ENCODE results near the gene BTG4.

The BTG4 gene

DNA sequence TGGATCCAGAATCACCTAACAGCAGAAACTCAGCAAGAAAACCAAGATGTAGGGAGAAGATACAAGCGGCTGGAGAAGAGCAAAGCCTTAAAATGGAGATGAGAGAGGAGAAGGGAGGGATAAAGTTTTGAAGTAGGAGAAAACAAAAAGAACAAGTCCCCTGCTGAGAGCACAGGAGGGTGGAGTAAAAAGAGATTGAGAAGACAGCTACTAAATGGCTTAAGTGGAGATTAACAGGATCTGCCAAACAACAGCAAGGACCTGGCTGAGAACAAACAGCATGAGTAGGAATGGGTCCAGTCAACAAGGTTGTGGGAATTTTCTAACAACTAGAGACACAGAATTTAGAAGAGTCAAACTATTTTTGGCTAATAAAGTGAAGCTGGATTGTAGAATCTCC is 18.1 kb downstream of the BTG4 start:
- Histone ChIP-seq H3K79me2 (ENCODE audit: control insufficient read depth, insufficient read depth, low read length, unreplicated experiment) (no peaks in the 10 kb centered on the region), H2AFZ (ENCODE audit: low read length, unreplicated experiment) (no peak overlapping the region), H3K27ac (ENCODE audit: low read depth, low read length) (no peak overlapping the region), H3K36me3 (ENCODE audit: insufficient read depth, low read length) (no peaks in the 10 kb centered on the region), H3K27me3 (ENCODE audit: insufficient read depth, low read length) (no peaks in the 10 kb centered on the region), H3K4me3 (ENCODE audit: low read depth, low read length) (no peak overlapping the region), H3K4me1 (ENCODE audit: control insufficient read depth, insufficient read depth, low read length, unreplicated experiment) (no peaks in the 10 kb centered on the region)

DNA sequence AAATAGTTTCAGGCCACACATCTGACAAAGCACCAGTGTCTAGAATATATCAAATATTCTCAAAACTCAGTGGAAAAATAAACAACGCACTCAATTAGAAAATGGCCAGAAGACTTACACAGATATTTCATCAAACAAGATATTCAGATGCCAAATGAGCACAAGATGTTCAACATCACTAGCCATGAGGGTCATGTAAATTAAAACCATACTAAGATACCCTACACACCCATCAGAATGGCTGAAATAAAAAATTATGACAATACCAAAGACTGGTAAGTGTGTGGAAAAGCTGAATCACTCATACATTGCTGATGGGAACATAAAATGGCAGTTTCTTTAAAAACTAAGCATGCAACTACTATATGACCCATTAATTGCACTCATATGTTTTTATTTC is 21.7 kb downstream of the BTG4 start:
- Histone ChIP-seq H3K36me3 (ENCODE audit: insufficient read depth, low read length) (no peaks in the 10 kb centered on the region), H3K4me1 (ENCODE audit: control insufficient read depth, insufficient read depth, low read length, unreplicated experiment) (no peaks in the 10 kb centered on the region), H3K4me3 (ENCODE audit: low read depth, low read length) (no peak overlapping the region), H2AFZ (ENCODE audit: low read length, unreplicated experiment) (no peak overlapping the region), H3K27me3 (ENCODE audit: insufficient read depth, low read length) (no peaks in the 10 kb centered on the region), H3K27ac (ENCODE audit: low read depth, low read length) (no peak overlapping the region), H3K79me2 (ENCODE audit: control insufficient read depth, insufficient read depth, low read length, unreplicated experiment) (no peaks in the 10 kb centered on the region)

DNA sequence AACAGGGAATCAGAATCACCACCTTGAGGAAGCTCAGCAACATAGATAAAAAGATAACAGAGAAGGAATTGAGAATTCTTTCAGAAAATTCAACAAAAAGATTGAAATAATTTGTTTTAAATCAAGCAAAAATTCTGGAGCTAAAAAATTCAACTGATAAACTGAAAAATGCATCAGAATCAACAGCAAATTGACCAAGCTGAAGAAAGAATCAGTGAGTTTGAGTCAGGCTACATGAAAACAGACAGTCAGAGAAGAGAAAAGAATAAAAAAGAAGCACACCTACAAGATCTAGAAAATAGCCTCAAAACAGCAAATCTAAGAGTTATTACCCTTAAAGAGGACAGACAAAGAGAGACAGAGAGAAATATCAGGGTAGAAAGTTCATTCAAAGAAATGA is 28.8 kb downstream of the BTG4 start:
- Histone ChIP-seq H2AFZ (ENCODE audit: low read length, unreplicated experiment) (no peak overlapping the region), H3K27me3 (ENCODE audit: insufficient read depth, low read length) (no peaks in the 10 kb centered on the region), H3K79me2 (ENCODE audit: control insufficient read depth, insufficient read depth, low read length, unreplicated experiment) (no peaks in the 10 kb centered on the region), H3K36me3 (ENCODE audit: insufficient read depth, low read length) (no peaks in the 10 kb centered on the region), H3K4me1 (ENCODE audit: control insufficient read depth, insufficient read depth, low read length, unreplicated experiment) (no peaks in the 10 kb centered on the region), H3K4me3 (ENCODE audit: low read depth, low read length) (no peak overlapping the region), H3K27ac (ENCODE audit: low read depth, low read length) (no peak overlapping the region)

DNA sequence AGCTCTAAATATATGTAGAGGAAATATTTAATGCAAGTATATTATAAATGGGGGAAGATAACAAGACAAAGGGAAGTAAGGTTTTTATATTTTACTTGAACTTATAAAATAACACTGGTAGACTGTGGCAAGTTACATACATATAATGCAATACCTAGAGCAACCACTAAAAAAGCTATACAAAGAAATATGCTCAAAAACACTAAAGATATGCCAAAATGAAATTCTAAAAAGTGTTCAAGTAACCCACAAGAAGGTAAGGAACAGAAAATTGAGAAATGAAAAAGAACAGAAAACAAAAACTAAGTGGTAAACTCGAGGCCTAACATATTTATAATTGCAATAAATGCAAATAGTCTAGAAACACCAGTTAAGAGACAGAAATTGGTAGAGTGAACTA is 32.5 kb downstream of the BTG4 start:
- Histone ChIP-seq H3K79me2 (ENCODE audit: control insufficient read depth, insufficient read depth, low read length, unreplicated experiment) (no peaks in the 10 kb centered on the region), H3K27me3 (ENCODE audit: insufficient read depth, low read length) (no peaks in the 10 kb centered on the region), H3K4me1 (ENCODE audit: control insufficient read depth, insufficient read depth, low read length, unreplicated experiment) (no peaks in the 10 kb centered on the region), H3K27ac (ENCODE audit: low read depth, low read length) (no peak overlapping the region), H3K36me3 (ENCODE audit: insufficient read depth, low read length) (no peaks in the 10 kb centered on the region), H2AFZ (ENCODE audit: low read length, unreplicated experiment) (no peak overlapping the region), H3K4me3 (ENCODE audit: low read depth, low read length) (no peak overlapping the region)

DNA sequence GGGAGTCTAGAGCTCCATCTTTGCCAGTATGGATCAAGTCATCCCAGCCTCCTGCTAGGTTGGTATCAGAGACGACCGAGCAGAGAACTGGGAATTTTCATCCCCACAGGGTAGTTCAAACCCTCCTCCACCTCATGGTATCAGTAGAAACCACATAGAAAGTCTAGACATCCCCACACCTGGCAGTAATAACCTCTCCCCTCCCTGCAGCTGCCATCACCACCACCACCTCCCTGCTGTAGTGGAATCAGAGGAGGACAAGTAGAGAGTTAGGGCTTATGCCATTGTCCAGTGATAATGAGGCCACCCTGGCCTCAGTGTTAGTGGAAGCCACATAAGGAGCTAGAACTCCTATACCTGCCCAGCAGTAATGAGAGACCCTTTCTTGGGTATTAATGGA is 34.3 kb downstream of the BTG4 start:
- Histone ChIP-seq H3K36me3 (ENCODE audit: insufficient read depth, low read length) (0 out of 2 replicates have a peak, but pooled peaks cover 3% of the 10 kb centered on the region), H3K4me1 (ENCODE audit: control insufficient read depth, insufficient read depth, low read length, unreplicated experiment) (no peaks in the 10 kb centered on the region), H3K4me3 (ENCODE audit: low read depth, low read length) (no peak overlapping the region), H2AFZ (ENCODE audit: low read length, unreplicated experiment) (no peak overlapping the region), H3K79me2 (ENCODE audit: control insufficient read depth, insufficient read depth, low read length, unreplicated experiment) (no peaks in the 10 kb centered on the region), H3K27ac (ENCODE audit: low read depth, low read length) (no peak overlapping the region), H3K27me3 (ENCODE audit: insufficient read depth, low read length) (no peaks in the 10 kb centered on the region)

DNA sequence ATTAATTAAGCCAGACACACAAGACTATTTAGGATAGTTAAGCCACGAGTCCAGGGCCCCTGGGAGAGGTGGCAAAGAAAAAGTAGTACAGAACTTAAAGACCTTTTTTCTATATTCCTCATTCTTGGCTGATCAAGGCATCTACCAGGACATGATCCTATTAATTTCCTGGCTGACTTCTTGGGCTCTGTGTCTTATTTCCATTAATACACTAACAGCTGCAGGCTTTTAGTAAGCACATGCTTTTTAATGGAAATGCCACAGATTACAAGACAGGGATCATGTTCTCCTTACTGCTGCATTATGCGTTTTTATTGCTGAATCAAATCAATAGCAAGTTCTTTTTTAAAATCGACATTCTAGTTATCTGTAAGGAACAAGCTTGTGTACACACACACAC is 35.2 kb downstream of the BTG4 start:
- no peak overlapping the region for H2AFZ ChIP-seq (ENCODE audit: low read length, unreplicated experiment)
- H3K27ac ChIP-seq (ENCODE audit: low read depth, low read length): no peak overlapping the region
- H3K4me3 ChIP-seq (ENCODE audit: low read depth, low read length): no peak overlapping the region
- H3K79me2 ChIP-seq (ENCODE audit: control insufficient read depth, insufficient read depth, low read length, unreplicated experiment): no peaks in the 10 kb centered on the region
- H3K27me3 ChIP-seq (ENCODE audit: insufficient read depth, low read length): no peaks in the 10 kb centered on the region
- no peaks in the 10 kb centered on the region for H3K4me1 ChIP-seq (ENCODE audit: control insufficient read depth, insufficient read depth, low read length, unreplicated experiment)
- 0 out of 2 replicates have a peak, but pooled peaks cover 3% of the 10 kb centered on the region for H3K36me3 ChIP-seq (ENCODE audit: insufficient read depth, low read length)

DNA sequence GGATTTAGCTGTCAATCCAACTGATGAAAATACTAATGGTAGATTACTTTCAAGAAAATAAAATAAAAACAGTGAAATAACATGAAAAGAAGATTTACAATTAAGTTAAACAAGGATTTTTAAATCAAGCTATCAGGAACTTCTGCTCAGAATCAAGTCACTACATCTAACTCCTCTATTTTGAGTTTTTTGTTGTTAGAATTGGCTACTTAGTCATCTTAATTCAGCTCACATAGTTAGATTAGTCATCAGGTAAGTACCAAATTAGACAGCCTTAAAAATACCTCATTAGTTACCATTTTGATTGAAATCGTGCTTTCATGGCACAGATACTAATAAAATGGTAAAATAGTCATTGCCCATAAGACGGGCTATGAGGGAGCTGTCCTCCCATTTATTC is 35.8 kb downstream of the BTG4 start:
- Histone ChIP-seq H3K79me2 (ENCODE audit: control insufficient read depth, insufficient read depth, low read length, unreplicated experiment) (no peaks in the 10 kb centered on the region), H3K36me3 (ENCODE audit: insufficient read depth, low read length) (0 out of 2 replicates have a peak, but pooled peaks cover 3% of the 10 kb centered on the region), H2AFZ (ENCODE audit: low read length, unreplicated experiment) (no peak overlapping the region), H3K27me3 (ENCODE audit: insufficient read depth, low read length) (no peaks in the 10 kb centered on the region), H3K4me1 (ENCODE audit: control insufficient read depth, insufficient read depth, low read length, unreplicated experiment) (no peaks in the 10 kb centered on the region), H3K27ac (ENCODE audit: low read depth, low read length) (no peak overlapping the region), H3K4me3 (ENCODE audit: low read depth, low read length) (no peak overlapping the region)

DNA sequence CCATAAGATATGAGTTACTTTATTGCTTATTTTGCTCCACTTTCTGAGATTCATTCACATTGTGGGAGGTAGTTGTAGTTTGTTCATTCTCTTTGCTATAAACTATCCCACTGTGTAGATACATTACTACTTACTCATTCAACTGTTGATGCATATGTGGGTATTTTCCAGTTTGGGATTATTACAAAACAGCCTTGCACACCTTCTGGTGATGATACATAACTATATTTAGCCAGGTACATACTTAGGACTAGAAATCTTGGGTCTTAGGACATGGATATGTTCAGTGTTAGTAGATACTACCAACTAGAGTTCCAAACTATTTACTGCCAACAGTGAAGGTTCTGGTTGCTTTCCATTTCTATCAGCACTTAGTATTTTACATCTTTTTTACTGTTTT is 37.8 kb downstream of the BTG4 start:
- Histone ChIP-seq H2AFZ (ENCODE audit: low read length, unreplicated experiment) (no peak overlapping the region), H3K27ac (ENCODE audit: low read depth, low read length) (no peak overlapping the region), H3K79me2 (ENCODE audit: control insufficient read depth, insufficient read depth, low read length, unreplicated experiment) (no peaks in the 10 kb centered on the region), H3K27me3 (ENCODE audit: insufficient read depth, low read length) (no peaks in the 10 kb centered on the region), H3K36me3 (ENCODE audit: insufficient read depth, low read length) (0 out of 2 replicates have a peak, but pooled peaks cover 3% of the 10 kb centered on the region), H3K4me1 (ENCODE audit: control insufficient read depth, insufficient read depth, low read length, unreplicated experiment) (peaks cover 3% of the 10 kb centered on the region), H3K4me3 (ENCODE audit: low read depth, low read length) (no peak overlapping the region)

DNA sequence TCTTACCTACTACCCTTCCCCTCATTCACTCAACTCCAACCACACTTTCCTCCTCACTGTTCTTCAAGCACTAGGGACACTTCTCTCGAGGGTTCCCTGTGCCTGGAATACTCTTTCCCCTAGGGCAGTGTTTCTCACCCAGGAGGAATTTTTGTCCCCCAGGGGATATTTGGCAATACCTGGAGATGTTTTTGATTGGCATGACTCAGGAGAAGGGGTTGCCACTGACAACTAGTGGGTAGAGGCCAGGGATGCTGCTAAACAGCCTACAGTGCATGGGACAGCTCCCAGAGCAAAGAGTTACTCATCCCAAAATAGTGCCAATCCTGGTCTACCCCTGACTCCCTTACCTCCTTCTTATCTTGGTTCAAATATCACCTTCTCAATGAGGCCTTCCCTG is 40.0 kb downstream of the BTG4 start:
- H3K36me3 ChIP-seq (ENCODE audit: insufficient read depth, low read length): 0 out of 2 replicates have a peak, but pooled peaks cover 3% of the 10 kb centered on the region
- H3K27me3 ChIP-seq (ENCODE audit: insufficient read depth, low read length): no peaks in the 10 kb centered on the region
- H3K4me1 ChIP-seq (ENCODE audit: control insufficient read depth, insufficient read depth, low read length, unreplicated experiment): peaks cover 12% of the 10 kb centered on the region
- no peaks in the 10 kb centered on the region for H3K79me2 ChIP-seq (ENCODE audit: control insufficient read depth, insufficient read depth, low read length, unreplicated experiment)
- no peak overlapping the region for H2AFZ ChIP-seq (ENCODE audit: low read length, unreplicated experiment)
- H3K27ac ChIP-seq (ENCODE audit: low read depth, low read length): no peak overlapping the region
- no peak overlapping the region for H3K4me3 ChIP-seq (ENCODE audit: low read depth, low read length)

DNA sequence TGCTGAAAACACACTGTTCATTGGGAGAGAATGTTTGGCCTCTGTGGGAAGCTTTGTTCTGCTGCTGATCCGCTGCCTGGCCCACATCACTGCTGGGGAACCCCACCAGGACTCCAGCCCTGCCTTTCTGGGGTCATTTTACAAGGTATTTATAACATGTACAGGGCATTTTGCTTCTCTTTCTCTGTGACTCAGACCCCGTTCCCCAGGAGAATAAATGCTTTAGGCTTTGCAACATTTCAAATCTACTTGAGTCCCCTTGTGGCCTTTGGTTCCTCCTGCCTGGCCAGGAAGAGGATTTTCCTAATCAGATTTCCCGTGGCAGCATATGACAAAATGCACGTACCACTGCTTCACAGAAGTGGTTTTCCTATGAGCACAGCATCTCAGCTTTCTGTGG is 43.0 kb downstream of the BTG4 start:
- Histone ChIP-seq H3K4me1 (ENCODE audit: control insufficient read depth, insufficient read depth, low read length, unreplicated experiment) (peaks cover 26% of the 10 kb centered on the region), H2AFZ (ENCODE audit: low read length, unreplicated experiment) (peak overlapping the region; percentile 53), H3K27ac (ENCODE audit: low read depth, low read length) (peak overlapping the region; percentile 44), H3K4me3 (ENCODE audit: low read depth, low read length) (no peak overlapping the region), H3K27me3 (ENCODE audit: insufficient read depth, low read length) (no peaks in the 10 kb centered on the region), H3K36me3 (ENCODE audit: insufficient read depth, low read length) (0 out of 2 replicates have a peak, but pooled peaks cover under 1% of the 10 kb centered on the region), H3K79me2 (ENCODE audit: control insufficient read depth, insufficient read depth, low read length, unreplicated experiment) (no peaks in the 10 kb centered on the region)

DNA sequence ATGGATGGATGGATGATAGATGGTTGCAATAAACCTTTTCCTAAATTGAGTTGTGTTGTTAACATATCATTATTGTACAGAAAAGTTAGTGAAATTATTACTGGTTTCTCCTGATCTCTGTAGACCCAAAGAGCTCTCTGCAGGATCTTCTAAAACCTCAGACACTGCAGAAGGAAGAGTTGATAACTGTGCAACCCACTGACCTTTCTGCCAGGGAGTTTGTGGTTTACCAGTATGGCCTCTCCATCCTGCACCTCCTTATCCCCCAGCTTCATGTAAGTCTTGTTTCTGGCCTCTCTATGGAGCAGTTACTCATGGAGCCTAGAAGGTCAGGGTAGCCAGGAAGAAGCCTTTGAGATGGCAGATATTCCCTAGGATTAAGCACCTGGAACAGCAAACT is 45.6 kb downstream of the BTG4 start:
- Histone ChIP-seq H3K27me3 (ENCODE audit: insufficient read depth, low read length) (no peaks in the 10 kb centered on the region), H3K27ac (ENCODE audit: low read depth, low read length) (no peak overlapping the region), H3K36me3 (ENCODE audit: insufficient read depth, low read length) (no peaks in the 10 kb centered on the region), H3K79me2 (ENCODE audit: control insufficient read depth, insufficient read depth, low read length, unreplicated experiment) (no peaks in the 10 kb centered on the region), H3K4me1 (ENCODE audit: control insufficient read depth, insufficient read depth, low read length, unreplicated experiment) (peaks cover 26% of the 10 kb centered on the region), H3K4me3 (ENCODE audit: low read depth, low read length) (no peak overlapping the region), H2AFZ (ENCODE audit: low read length, unreplicated experiment) (no peak overlapping the region)
